Ishikawa (cell line): ENCODE measurements around the gene LILRA1.

Source experiments
- CEBPB ChIP-seq: IDR thresholded peaks from 2 replicates; pipeline ENCODE4 v1.6.1; 2012
- FOXM1 ChIP-seq: IDR thresholded peaks from 2 replicates; pipeline ENCODE4 v1.6.1; 2012; ENCODE audit warnings: low read depth, borderline replicate concordance
- TAF1 ChIP-seq: IDR thresholded peaks from 2 replicates; pipeline ENCODE4 v1.6.1; 2012; ENCODE audit warnings: low read depth, mild to moderate bottlenecking

- no peak for TF ChIP-seq TAF1
- TF ChIP-seq CEBPB: no peak
- TF ChIP-seq FOXM1: no peak
Measured at GRCh38 chr19:54606230-54606629, 12.8 kb downstream of the LILRA1 start.
